Activated CD4-positive, alpha-beta T cell treated with anti-CD3 and anti-CD28 coated beads, Interleukin-2, amount 50 U/mL, for 16 hours (primary cell): ENCODE results near the gene ADAMTS17.
"Not testable (repeated sequence)": the region's sequence is repeated elsewhere in the genome, so short reads cannot be mapped to it uniquely, and the experiment has no call there.

Experiments
- DNase-seq: peaks from one replicate; pipeline ENCODE4 v3.0.0-alpha.2; 2020

The ADAMTS17 gene

GRCh38 chr15:99982662-99983061 is 359.1 kb downstream of the ADAMTS17 start:
- DNase-seq: no peak

DNA sequence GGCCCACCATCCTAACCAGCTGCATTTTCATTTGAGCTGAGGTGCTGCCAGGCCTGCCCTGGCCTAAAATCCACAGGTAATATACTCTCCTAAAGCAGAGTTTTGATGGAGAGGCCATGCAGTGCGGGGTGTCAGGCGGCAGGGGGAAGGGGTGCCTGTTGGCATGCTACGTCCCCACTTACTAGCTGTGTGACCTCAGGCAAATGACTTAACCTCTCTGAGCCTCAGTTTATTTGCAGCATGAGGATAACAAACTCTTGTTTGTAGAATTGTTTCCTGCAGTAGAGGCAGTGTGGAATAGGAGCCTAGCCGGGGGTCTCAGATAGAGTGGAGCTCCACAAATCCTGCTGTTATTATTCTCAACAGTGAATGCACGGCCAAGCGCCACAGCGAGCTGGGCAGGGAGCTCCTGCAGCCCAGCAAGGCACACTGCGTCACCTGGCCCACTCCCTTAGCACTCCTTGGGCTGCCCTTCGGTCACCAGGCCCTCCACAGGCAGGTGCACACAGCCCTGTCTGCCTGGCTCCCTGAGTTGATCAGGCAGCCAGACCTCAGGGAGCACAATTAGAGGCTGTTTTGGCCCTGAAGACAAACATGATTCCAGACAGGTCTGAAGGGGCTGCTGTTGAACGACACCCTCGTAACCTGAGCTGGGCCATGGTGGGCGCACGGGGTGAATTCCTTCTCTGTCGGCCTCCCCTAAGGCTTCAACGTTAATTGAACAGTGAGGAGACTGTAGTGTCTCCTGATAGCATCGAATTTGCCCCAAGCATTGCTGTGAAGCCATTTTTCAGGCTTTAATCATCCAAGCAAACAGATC is 359.7 kb downstream of the ADAMTS17 start:
- no peak for DNase-seq

GRCh38 chr15:99981191-99981647 is 360.6 kb downstream of the ADAMTS17 start:
- DNase-seq: no peak

DNA sequence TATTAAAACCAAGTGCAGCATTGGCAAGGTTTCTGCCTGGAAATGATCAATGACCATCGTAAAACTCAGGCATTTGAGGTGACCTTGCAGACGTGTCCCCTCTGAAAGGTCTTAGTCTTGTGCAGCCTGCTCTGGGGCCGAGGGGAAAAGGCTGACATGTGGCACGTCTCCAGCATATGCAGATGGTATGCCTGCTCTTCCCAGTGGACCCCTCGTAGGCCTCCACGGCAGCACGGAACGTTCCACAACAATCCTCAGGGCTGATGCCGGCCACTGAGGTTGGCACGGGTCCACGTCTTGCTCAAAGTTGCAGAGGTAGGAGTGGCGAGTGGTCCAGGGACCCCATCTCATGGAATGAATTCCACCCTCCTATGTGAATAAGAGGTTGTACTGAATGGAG is 361.0 kb downstream of the ADAMTS17 start:
- DNase-seq: no peak

- DNase-seq: not testable (repeated sequence)
Measured at GRCh38 chr15:99979886-99980285, 361.9 kb downstream of the ADAMTS17 start.

DNA sequence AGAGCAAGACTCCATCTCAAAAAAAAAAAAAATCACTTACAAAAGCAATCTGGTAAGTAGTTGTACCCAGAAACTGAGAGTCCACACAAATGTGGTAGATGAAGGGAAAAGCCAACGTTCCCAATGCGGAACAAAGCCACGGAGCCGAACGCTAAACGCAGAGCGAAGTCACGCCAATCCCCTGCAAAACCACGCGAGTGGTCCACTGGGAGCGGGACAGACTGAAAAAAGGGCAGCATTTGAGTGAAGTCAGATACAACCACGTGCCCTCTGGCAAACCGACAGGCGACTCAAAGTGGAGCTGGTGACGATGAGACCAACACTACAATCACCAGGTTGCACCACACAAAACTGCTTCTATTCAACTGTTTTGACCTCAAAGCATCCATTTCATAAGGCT is 362.4 kb downstream of the ADAMTS17 start:
- no peak for DNase-seq

DNA sequence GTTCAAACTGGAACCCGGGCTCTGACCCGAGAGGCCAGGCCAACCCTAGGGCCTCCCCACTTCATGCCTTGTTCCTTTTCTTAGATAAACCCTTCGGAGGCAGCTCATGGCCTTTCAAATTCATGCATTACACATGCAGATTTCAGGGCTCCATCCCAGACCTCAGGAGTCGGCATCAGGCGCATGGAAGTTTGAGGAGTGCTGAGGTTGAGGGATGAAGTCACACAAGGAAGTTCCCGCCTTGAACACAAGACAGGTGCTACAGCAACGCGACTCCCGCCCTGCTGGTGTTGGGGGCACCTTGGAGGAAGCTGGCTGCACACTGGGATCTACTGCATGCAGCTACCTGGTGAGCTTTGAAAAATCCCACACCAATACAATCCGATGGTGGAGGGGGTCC is 363.3 kb downstream of the ADAMTS17 start:
- no peak for DNase-seq

DNA sequence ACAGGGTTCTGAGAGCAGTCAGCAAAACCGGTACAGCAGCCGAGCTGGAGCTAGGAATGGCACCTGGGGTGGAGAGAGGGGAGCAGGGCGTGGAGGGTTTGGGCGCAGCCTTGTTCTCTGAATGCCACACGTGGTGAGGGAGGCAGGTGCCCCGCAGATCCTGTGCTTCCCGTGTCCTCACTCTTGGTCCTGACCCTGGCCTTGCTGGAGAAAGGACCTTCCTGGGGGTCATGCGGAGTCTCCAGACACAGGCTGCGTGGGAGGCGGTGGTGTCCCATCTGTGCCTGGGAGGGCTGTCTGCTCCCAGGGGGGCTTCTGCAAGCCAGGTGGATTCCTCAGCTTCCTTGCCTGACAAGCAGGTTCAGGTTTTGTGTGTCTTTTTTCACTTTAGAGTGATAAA is 363.8 kb downstream of the ADAMTS17 start:
- no peak for DNase-seq

DNA sequence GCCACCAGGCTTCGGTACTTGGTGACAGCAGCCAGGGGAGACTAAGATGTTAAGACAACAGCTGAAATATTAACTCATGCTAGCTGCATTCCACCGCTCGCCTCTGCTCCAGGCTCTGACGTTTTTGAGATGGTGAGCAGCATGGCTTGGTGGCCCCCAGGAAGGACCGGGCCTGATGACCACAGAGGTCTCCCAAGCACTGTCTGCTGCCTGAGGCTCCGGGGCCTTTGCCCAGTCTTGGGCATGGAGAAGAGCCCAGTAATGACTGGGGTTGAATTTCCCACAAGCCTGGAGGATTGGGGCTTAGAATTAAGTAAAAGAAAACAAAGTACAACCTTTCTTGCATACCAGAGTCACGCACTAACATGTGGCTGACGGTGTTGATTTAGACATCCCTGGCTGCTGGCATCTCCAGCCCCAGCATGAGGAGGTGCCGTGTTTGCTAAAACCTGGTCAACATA is 364.9 kb downstream of the ADAMTS17 start:
- no peak for DNase-seq

DNA sequence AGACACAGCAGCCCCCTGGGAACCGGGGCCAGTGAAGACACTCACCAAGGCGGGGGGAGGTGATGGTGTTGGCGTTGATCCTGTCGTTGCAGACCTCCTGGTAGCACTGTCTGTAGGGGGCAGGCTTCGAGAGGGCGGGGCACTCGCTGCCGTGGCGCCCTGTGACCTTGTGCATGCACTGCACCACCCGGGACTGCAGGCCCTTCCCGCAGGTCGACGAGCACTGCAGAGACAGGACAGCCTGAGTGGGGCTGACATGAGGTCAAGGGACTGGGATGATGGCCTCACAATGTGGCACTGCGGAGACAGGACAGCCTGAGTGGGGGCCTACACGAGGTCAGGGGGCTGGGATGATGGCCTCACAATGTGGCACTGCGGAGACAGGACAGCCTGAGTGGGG is 365.8 kb downstream of the ADAMTS17 start:
- DNase-seq: no peak

- DNase-seq: no peak
Measured at GRCh38 chr15:99974246-99974645, 367.5 kb downstream of the ADAMTS17 start.

GRCh38 chr15:99973351-99973750 is 368.4 kb downstream of the ADAMTS17 start:
- no peak for DNase-seq

GRCh38 chr15:99970891-99971430 is 370.8 kb downstream of the ADAMTS17 start:
- DNase-seq: no peak

- DNase-seq: no peak
Measured at GRCh38 chr15:99969261-99969920, 372.4 kb downstream of the ADAMTS17 start.

- DNase-seq: no peak
Measured at GRCh38 chr15:99967841-99968371, 373.9 kb downstream of the ADAMTS17 start.

DNA sequence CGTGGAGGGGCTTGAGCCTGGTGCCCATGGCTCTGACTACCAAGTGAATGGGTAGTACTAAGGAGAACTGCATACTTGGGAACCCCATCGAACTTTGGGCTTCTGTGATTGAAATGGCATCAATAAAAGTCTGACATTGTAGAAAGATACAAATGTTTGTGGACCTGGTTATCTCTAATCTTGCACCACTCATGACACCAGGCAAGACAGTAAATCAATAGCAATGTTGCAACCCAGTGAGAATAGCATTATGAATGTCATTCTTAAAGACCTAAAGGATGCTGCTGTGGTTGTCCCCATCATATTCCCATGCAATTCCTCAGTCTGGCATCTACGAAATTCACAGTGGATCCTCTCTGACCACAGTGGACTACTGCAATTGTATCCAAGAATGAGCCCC is 375.0 kb downstream of the ADAMTS17 start:
- no peak for DNase-seq

- no peak for DNase-seq
Measured at GRCh38 chr15:99965376-99965775, 376.4 kb downstream of the ADAMTS17 start.

DNA sequence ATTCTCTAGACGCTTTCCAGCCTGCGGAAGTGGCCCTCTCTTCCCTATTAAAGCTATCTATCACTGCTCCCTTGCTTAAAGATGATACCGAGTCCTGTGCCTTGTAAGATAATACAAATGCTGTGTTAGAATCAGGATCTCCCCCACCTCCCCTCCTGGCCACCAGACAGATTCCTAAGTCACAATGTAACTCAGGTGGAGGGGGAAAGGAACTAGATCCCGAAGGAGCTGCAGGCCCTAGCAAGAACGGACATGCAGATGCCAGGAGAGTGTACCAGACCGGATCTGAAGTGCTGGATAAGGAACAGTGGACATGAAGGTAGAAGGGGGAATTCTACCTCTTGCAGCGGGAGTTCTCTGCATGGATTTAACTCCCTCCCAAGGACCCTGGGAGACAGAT is 377.8 kb downstream of the ADAMTS17 start:
- DNase-seq: no peak

DNA sequence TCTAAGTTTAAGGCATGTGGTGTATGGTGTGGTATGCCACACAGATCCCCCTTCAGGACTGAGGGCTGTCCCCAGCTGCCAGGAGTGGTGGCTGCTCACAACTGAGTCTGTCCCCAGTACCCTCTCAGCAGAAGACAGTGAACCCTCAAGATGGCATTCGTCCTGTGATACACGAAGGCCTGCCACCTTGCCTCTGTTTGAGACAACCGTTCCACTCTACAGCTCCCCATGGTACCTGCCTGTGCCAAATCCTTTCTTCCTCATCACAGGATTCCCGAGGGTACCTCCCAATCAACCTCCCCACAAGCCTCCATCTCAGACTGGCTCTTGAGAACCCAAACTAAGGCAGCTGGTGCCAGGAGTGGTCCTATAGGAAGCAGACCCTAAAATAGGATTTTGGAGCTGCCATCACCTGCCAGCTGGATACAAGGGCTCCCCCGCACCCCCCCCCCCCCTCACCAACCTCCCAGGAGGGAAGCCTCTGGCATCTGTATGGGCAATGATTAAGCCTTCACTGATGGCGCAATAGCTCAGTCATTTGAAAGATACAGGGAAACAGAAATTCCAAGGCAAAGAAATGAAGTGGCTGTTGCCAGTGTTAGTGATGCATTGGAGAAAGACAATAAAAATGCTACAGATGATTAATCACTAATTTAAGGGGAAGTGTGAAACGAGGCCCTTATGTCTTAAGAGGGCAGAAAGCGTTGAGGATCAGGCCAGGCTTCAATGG is 378.5 kb downstream of the ADAMTS17 start:
- no peak for DNase-seq

GRCh38 chr15:99962006-99962561 is 379.7 kb downstream of the ADAMTS17 start:
- DNase-seq: no peak

- DNase-seq: peak; percentile 6
Measured at GRCh38 chr15:99961011-99961441, 380.7 kb downstream of the ADAMTS17 start.

DNA sequence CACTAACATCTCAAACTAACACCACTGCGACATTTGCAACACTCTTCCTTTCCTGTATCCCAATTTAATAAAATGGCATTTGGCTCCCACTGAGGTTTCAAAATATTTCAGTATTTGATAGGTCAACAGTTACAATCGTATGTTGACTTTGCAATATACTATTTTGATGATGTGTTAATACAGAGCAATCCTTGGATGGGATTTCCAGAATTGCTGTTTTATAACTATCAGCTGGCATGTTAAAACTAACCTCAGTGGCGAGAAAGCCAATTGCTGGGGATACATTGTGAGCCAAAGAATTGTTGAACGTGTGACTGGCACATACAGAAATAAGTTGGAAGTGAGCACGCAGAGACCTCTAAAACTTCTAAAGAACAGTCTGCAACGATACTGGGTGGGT is 382.4 kb downstream of the ADAMTS17 start:
- DNase-seq: no peak
